Astrocyte of the cerebellum (primary cell): Measurements from ENCODE around the gene SPNS2.
"Not testable (repeated sequence)": the region's sequence is repeated elsewhere in the genome, so short reads cannot be mapped to it uniquely, and the experiment has no call there.

ENCODE experiments used
- DNase-seq: peaks from one replicate; pipeline ENCODE4 v3.0.0-alpha.2; 2011; ENCODE audit warnings: low read depth
- H3K4me3 ChIP-seq: 2 replicates; pipeline ENCODE4 v1.5.1; 2011; ENCODE audit warnings: mild to moderate bottlenecking, low read depth, low read length, moderate library complexity
- in situ Hi-C: cut with HindIII; loops from 2 replicates; pipeline ENCODE4 v1.10.0; 2017; ENCODE audit warnings: low sequenced_read_pairs
- TF ChIP-seq, protein P1 (sequence below): IDR thresholded peaks from 2 replicates; pipeline ENCODE4 v1.5.1; 2012; ENCODE audit warnings: low read length, low read depth, moderate library complexity, mild to moderate bottlenecking; ENCODE audit errors: missing control alignments

The SPNS2 gene

GRCh38 chr17:4576161-4576558, 77.5 kb downstream of the SPNS2 start:
- in situ Hi-C loops: no loop called here
- TF ChIP-seq, protein P1, sequence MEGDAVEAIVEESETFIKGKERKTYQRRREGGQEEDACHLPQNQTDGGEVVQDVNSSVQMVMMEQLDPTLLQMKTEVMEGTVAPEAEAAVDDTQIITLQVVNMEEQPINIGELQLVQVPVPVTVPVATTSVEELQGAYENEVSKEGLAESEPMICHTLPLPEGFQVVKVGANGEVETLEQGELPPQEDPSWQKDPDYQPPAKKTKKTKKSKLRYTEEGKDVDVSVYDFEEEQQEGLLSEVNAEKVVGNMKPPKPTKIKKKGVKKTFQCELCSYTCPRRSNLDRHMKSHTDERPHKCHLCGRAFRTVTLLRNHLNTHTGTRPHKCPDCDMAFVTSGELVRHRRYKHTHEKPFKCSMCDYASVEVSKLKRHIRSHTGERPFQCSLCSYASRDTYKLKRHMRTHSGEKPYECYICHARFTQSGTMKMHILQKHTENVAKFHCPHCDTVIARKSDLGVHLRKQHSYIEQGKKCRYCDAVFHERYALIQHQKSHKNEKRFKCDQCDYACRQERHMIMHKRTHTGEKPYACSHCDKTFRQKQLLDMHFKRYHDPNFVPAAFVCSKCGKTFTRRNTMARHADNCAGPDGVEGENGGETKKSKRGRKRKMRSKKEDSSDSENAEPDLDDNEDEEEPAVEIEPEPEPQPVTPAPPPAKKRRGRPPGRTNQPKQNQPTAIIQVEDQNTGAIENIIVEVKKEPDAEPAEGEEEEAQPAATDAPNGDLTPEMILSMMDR: no peak
- H3K4me3 ChIP-seq: no peak overlapping the region
- DNase-seq: no peak

- DNase-seq: no peak
- in situ Hi-C loops: no loop called here
- H3K4me3 ChIP-seq: no peak overlapping the region
- TF ChIP-seq, protein P1: no peak
These were observed 78.1 kb downstream of the SPNS2 start for GRCh38 chr17:4576729-4577322.

GRCh38 chr17:4577386-4577993, 78.8 kb downstream of the SPNS2 start:
- DNase-seq: no peak
- in situ Hi-C loops: no loop called here
- TF ChIP-seq, protein P1: no peak
- H3K4me3 ChIP-seq: no peak overlapping the region

DNA sequence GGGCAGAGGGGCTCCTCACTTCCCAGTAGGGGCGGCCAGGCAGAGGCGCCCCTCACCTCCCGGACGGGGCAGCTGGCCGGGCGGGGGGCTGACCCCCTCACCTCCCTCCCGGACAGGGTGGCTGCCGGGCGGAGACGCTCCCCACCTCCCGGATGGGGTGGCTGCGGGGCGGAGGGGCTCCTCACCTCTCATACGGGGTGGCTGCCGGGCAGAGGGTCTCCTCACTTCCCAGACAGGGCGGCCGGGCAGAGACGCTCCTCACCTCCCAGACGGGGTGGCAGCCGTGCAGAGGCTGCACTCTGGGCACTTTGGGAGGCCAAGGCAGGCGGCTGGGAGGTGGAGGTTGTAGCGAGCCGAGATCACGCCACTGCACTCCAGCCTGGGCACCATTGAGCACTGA, 79.7 kb downstream of the SPNS2 start:
- in situ Hi-C loops, H3K4me3 ChIP-seq, DNase-seq: not testable (repeated sequence)

DNA sequence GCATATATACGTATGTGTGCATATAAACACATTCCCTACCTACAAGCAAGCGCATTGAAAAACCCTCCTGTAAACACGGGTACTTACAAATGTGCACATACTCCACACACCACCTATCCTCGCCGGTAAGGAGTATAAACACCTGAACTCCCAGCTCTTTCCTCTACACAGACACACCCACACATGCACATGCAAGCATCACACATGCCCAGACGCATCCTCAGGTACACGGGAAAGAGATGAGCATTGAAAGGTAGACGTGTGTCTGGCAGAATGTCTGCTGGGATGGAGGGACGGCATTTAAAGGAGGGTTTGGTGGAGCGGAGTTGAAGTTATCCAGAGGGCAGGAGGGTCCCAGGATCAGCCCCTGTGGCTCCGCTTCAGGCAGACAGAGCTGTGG, 81.0 kb downstream of the SPNS2 start:
- no peak for DNase-seq
- TF ChIP-seq, protein P1: no peak
- no peak overlapping the region for H3K4me3 ChIP-seq
- in situ Hi-C loops: no loop called here

GRCh38 chr17:4580291-4580690, 81.6 kb downstream of the SPNS2 start:
- in situ Hi-C loops: no loop called here
- H3K4me3 ChIP-seq: no peak overlapping the region
- TF ChIP-seq, protein P1: no peak
- DNase-seq: no peak

- H3K4me3 ChIP-seq: no peak overlapping the region
- in situ Hi-C loops: no loop called here
- TF ChIP-seq, protein P1: no peak
- DNase-seq: no peak
These were observed 83.4 kb downstream of the SPNS2 start for GRCh38 chr17:4582101-4582501.
